Left renal pelvis (tissue), 4 donors: Measurements from ENCODE around the gene NTN1. TPM values are rescaled to one million over a fixed set of nuclear protein-coding genes. Genes with fewer than 3 reads are reported as not detected.

ENCODE experiments used
- DNase-seq, 4 donors: peaks; one replicate each; pipeline ENCODE4 v3.0.0-alpha.2; 2013; ENCODE audit warnings: low read depth in 4 of 4, low spot score in 3 of 4
- polyA plus RNA-seq, 4 donors: library from polyadenylated mRNA; unstranded; fragments of 120-200 nt; gene quantifications; one replicate each; pipeline ENCODE4 v1.2.1, GENCODE V29; 2013; ENCODE audit not compliant: insufficient read length in 4 of 4

Gene NTN1
- polyA plus RNA-seq, 4 donors: 5.2 to 188 (median 9.4) TPM

DNA sequence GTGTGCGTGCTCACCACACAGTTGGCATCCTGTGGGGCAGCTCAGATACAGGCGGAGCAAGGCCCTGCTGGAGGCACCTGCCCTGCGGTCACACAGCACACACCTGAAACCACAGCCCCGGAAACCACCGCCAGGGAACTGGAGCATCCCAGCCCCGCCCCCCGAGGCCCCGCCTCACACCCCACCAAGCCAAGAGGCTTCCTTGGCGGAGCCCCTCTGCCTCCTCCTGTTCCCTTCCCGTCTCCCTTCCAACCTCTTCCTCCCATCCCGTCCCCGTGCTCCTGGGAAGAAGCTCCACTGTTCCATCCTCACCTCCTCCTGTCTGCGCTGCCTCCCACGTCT, 205.5 kb downstream of the NTN1 start:
- no peak for DNase-seq

DNA sequence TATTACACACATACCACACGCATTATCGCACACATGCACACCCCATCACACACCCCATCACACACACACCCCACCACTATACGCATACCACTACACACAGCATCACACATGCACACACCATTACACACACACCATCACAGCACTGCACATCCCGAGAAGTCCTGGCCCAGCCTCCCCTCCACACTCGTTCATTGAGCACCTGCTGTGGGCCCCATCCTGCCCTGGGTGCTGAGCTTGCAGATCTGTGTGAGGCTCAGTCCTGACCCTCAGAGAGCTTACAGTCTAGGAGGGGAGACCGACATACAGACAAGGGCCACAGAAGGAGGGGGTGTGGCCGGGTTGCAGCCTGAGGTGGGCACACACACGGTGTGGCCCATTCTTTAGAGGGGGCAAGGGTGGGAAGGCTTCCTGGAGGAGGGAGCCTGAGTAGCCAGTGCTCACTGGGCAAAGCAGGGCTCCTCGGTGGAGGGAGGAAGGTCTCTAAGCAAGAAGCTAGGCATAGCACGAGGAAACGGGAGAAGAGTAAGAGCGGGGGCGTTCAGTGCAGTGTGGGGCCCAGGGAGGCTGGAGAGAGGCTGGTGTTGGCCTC, 206.6 kb downstream of the NTN1 start:
- no peak for DNase-seq

DNA sequence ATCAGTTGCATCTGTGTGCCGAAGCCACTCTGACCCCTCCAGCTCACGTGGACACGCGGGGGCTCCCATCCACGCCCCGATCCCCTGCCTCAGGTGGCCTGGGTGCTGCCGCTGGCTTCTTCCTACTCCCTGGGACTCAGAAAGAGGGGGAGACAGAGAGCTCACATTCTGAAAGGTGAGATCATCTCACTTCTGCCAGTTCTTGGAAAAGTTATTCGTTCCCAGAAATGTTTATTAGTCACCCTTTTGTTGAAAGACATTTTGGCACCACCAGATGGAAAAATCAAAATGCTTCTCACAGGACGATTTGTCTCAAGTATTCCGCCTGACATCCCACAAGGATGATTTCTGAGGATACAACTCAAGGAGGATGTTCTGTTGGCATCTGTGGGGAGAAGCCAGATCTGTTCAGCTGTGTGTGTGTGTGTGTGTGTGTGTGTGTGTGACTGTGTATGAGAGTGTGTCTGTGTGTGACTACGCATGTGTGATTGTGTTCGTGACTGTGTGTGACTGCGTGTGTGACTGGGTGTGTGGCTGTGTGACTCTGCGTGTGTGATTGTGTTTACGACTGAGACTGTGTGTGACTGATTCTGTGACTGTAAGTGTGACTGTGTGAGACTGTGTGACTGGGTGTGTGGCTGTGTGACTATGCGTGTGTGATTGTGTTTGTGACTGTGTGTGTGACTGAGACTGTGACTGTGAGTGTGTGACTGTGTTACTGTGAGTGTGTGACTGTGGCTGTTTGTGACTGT, 207.3 kb downstream of the NTN1 start:
- DNase-seq: no peak

DNA sequence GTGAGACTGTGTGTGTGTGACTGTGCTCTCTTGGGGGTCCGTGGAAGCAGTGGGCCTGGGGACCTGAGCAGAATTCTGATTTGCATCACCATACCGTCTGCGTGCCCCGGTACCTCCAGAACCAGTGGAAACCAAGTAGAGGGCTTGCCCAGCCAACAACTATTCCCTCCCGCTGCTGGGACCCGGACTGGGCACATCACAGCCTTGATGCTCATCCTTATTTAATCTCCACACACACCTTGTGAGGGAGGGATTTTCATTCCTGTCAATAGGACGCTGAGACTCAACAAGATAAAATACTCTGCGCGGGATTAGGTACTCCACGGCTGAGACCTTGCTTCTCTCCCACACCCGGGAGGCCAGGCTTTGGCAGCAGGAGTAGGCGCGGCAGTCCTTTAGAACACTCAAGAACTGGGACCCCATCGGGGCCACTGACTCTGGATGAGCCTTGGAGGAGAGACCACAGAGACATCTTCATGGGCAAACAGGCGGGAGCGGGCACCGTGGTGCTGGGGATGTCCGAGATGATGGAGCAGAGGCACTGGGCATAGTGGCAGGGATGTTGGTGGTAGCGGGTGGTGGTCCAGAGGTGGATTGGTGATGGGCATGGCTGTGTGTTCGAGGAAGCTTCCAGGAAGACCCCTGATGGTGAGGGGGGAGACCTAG, 208.0 kb downstream of the NTN1 start:
- no peak for DNase-seq

DNA sequence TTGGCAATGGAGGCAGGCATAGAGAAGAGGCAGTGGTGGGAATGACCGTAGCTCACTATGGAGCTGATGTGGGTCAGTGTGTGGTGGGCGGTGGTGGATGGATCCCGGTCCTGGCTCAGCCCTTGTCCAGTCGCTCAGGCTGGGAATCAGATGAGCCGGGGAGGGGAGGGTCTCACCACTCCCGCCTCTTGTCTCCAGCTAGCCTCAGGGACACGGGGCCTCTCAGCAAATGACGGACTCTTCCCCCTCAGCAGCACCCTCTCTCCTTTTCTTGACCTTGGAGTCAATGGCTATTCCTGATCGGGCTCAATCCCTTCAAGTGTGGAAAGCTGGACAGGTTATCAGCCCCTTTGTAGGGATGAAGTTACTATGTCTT, 208.5 kb downstream of the NTN1 start:
- no peak for DNase-seq

DNA sequence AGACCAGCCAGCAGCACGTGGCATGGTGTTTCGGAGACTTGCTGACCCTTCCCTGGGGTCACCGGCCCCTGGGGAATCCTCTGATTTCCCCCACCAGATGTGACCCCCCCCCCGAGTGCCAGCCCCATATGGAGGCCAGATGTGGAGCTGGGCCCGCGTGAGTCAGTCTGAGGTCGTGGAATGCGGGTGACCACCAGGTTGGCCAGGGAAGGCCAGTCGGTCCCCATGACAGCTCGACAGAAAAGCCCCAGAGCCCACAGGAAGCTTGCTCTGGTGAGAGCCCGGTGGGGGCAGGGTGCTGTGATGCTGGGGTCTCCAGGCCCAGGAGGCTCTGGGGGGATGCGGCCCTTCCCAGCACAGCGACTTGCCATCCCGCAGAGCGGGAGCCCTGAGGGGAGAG, 209.0 kb downstream of the NTN1 start:
- no peak for DNase-seq

DNA sequence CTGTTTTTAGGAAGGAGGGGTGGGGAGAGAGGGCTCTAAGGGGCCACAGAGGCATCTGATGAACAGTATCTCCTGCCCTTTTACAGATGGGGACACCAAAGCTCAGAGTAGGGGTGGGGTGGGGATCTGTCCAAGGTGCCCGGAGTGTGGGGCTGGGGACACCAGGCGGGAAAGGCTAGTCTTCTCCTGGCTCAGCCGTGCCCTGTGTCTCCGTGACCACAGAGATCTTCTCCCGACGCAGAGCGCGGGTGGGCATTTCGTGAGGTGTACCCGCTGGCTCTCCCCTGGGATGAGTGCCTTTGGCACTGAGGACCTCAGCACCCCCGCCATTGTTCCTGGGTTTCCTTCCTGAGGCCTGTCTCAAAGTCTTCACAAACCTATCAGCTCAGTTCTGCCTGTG, 209.6 kb downstream of the NTN1 start:
- no peak for DNase-seq

DNA sequence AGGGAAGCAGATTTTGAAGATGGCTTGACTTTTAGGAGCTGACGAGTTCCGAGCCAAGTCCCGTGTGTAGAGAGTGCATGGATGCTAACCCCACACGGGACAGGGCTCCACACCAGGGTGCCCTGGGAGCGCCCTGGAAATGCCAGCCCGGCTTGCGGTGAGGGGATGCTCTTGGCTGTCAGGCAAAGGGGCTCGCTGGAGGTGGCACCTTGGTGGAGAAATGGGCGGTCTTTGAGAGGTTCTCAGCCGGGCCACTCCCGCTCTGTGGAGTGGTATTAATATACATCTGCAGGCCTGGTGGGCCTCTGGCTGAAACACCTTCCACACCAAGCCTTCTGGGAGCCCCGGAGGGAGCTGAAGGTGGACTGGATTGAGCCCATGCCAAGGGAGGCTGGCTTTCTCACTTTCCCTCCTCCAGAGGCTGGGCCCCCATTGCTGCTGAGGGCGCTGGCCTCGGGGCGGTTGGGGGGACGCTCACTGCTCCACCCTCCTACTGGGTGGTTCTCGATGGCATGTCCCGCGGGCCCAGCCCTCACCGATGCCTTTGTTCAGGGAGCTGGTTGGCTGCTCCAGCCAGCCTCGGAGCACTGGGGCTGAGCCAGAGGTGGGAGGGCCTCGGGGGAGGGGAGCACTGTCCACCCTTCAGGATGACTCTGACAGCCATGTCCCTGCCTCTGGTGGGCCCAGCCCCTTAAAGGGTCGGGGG, 210.3 kb downstream of the NTN1 start:
- no peak for DNase-seq

DNA sequence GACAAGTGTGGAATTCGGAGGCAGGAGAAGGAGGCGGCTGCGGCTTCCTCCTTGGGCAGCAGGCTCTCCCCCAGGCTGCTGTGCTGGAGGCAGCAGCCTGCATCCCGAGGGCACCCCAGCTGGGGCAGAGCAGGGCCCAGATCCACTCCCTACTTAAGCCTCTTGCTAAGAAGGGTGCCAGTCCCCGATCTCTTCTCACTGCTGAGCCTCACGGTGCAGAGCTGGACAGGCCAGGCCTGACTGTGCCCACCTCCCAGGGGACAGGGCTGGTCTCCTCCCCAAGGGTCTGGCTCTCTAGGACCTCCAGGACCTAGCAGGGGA, 210.8 kb downstream of the NTN1 start:
- DNase-seq: no peak

DNA sequence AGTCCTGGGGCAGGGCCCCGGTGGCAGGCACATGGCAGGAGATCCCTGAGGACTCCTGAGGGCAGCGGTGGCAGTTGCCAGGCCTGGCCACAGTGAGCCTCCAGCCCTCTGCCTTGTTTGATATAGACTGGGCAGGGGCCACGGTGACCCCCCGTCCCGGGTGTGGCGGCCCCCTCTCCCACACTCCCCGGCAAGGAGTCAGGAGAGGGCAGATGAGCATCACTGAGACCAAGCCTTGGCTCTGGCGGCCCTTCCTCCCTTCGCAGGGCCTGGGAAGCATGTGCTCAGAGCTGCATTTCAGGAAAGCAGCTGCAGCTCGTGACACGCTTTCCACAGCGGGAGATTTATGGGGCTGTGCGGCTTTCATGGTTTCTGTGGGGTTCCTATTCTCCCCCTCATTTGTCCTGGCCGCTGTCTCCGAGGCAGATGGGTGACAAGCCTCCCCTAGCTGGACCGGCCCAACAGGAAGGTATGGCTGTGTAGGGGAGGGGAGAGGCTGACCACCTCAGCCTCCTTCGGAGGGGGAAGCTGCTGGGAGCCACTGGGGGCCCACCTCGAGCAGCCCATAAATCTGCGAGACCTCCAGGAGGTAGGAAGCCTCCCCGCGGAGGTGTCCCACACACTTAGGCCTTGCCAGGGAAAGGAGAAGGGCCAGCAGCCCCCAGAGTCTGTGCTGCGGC, 211.4 kb downstream of the NTN1 start:
- peak; percentile 52 to 65 (median 61) for DNase-seq

DNA sequence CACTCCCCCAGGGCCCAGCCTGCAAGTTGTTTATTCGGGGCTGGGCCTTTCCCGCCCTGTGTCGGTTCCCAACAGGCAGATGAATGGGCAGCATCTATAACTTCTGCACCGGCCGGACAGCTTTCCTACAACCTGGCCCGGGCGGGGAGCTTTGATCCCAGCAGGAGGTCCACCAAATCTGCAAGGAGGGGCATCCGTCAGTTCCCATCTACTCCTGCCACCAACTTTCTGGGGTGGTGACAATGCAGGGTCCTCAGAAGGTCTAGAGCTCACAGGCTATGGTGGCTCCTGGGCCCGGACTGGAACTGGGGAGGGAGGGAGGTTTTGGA, 211.9 kb downstream of the NTN1 start:
- DNase-seq: no peak

DNA sequence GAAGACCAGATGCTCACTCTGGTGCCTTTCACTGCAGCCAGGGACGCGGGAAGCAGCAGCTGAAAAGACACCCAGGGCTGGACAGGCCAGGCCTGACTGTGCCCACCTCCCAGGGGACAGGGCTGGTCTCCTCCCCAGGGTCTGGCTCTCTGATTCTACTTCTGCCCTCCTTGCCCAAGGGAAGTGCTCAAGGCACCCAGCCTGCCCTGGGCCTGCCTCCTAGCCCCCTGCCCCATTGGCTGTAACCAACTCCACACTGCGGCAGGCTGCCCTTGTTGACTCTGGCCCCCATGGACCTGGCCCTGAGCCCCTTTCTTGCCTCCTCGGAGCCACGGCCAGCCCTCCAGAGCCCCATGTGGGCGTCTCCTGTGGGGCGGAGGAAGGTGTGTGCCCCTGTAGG, 212.5 kb downstream of the NTN1 start:
- DNase-seq: no peak

DNA sequence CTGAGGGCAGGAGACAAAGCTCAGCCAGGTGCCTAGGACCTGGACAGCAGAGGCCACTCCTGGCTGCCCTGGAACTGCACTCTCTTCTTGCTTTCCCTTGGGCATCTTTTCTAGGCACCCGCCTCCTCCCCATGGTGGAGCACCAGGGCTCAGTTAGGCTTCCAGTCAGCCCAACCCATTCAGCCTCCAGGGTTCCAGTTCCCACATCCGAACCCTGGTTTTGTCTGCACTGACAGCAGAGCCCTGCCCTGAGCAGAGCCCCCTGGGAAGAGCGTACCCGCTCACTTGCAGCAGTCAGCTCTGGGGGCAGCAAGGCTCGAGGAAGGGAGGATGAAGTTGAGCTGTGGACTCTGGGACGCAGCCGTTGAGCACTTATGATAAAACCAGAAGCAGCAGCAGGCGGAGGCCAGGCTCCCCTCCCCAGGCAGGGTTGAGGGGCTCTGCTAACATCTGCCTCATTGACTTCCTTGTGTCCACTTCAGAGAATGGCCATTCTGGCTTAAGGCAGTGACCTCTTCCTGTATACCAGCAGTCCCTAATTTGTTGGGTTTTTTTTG, 213.2 kb downstream of the NTN1 start:
- DNase-seq: no peak

DNA sequence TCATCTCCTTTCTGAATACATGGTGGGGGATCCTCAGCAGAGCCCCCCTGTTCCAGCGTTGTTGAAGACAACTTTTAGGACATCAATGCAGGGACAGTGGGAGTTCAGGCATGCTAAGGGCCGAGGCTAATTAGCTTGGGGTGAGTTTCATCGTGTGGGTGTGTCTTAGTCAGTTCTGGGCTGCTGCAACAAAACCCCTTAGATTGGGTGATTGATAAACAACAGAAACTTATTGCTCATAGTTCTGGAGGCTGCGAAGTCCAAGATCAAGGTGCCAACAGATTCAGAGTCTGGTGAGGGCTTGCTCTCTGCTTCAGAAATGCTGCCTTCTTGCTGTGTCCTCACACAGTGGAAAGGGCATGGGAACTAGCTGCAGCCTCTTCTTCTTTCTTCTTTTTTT, 214.0 kb downstream of the NTN1 start:
- DNase-seq: no peak

DNA sequence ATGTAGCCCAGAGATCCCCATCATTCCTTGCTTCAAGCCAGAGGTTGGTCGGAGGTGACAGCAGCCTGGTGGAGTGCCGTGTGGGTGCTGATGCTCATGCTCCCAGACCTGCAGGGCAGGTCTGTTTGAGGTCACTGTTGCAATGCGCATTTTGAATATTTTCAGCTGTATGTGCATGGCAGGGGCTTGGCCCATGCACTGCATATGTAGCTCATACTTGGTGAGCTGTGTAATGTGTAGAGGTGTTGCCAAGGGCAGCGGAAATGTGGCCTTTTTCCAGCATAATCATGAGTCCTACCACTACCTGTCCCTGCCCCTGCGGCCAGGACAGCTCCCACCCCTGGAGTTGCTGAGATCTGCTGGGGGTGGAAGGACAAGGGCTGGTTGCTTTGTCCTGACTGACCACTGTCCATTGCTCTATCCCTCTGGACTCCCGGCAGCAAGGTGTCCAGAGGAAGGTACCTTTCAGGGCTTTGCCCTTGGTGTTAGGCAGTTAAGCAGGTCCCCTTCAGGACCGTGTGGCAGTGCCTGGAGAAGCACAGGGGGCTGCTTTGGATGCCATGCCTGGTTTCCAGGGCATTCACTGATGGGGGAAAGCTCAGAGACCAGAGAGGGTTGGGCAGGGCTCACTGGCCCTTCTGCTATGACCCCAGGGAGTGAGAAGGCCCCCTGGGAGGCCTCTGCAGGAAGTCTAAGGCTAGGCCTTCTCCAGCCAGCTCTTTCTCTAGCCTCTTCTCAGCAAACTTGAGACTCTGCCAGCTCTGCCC, 215.2 kb downstream of the NTN1 start:
- no peak for DNase-seq

DNA sequence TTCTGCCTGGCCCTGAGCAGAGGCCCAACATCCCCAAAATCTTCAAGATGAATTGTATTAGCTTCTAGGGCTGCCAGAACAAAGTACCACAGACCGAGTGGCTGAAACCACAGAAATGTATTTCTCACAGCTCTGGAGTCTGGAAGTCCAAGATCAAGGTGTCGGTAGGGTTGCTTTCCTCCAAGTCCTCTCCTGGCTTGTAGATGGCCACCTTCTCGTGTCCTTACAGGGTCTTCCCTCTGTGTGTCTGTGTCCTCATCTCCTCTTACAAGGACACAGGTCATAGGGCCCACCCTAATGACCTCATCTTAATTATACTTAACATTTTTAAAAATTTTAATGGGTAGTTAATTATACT, 215.7 kb downstream of the NTN1 start:
- no peak for DNase-seq

DNA sequence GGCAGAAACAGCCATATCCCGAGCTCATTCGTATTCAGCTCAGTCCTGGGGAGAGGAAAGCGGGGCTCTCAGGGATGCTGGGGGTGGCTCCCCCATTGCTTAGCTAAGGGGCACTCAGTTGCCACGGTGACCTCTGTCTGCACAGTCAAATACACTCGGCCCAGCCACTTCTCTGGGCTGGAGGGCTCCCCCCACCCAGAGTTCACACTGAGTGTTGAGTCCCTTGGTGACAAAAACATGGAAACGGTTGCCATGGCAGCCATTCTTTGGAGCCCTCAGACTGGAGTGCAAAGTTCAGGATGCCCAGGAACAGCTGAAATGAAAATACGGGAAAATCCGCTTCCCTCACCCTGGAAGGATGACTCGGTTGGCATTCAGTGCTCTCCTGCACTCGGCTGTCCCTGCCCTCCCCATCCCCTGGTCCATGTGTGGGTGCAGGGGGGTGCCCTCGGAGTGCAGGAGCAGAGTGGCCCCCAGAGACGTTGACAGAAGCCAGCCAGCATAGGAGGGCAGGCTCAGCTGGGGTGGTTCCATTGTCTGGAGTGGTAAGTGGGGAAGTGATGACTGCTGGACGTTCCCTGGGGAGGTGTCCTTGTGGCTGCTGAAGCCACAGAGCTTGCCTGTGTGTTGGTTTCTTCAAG, 216.5 kb downstream of the NTN1 start:
- no peak for DNase-seq

DNA sequence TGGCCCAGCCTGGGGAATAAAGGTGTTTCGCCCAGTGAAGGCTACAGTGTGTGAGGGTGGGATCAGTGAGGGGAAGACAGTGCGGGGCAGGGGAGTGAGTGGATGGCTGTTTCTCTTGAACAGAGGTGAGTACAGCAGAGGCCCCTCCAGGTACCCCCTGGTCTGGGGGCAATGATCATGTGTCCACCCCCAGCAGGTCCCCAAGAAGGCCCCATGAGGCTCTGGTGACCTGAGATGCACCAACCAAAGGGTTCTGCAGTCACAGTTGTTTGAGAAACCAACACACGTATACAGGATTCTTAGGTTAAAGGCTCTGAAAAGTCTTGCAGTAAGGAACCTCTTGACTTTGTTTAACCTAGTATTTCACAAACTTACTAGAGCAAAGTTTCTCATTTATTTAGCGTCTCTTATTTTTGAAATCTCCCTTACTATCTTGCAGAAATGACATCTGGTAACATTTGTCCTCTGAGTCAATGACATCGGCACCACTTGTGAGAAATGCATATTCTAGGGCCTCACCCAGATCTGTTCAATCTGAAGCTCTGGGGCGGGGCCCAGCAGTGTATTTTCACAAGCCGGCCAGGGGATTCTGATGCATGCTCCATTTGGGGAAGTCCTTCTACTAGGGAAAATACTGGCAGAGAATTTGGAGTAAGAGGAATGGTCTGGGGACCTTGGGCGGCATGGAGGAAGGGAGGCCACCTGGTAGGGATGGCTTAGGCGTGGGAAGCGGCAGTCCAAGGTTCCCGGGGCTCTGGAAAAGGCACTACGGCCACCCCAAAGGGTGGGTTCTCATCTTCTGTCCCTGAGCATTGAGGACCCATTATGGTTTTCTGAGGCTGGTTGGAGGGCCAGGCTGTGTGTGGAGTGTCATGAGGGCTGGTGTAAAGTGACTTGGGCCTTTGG, 217.3 kb downstream of the NTN1 start:
- no peak for DNase-seq

DNA sequence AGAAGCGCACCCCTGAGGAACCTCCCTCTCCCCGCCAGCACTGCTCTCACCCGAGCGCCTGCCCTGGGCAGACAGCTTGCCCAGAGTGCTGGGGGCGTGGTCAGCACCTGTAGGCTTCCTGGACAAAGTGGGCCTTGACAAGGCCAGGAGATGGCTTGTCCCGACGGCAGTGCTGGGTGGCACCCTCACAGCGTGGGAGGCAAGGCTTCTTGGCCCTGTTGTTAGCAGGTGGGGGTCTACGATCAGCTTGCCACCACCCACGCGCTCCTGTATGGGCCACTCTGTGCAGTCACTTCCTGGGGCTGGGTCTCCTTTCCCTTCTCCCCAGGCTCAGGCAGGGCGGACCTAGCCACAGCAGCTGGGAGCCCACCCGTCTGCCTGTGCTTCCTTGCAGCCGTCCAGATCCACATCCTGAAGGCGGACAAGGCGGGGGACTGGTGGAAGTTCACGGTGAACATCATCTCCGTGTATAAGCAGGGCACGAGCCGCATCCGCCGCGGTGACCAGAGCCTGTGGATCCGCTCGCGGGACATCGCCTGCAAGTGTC, 218.0 kb downstream of the NTN1 start:
- no peak for DNase-seq
